Head of caudate nucleus (tissue), 42 donors: ENCODE results near the gene SELENOO.
A peak's percentile ranks its signal among the peaks of the same experiment; 100 is the strongest.

ENCODE experiments used
- DNase-seq, 42 donors: peaks; one replicate each; pipeline versions ENCODE4 v3.0.0 to v3.0.0-alpha.2; 2020 to 2021; ENCODE audit warnings: mixed read lengths in 7 of 42
- intact Hi-C: fragments of 100-400 bp; cut with DNase I; formaldehyde crosslinking; loops from one replicate; pipeline ENCODE4 v1.15.0; 2022

The SELENOO gene

DNA sequence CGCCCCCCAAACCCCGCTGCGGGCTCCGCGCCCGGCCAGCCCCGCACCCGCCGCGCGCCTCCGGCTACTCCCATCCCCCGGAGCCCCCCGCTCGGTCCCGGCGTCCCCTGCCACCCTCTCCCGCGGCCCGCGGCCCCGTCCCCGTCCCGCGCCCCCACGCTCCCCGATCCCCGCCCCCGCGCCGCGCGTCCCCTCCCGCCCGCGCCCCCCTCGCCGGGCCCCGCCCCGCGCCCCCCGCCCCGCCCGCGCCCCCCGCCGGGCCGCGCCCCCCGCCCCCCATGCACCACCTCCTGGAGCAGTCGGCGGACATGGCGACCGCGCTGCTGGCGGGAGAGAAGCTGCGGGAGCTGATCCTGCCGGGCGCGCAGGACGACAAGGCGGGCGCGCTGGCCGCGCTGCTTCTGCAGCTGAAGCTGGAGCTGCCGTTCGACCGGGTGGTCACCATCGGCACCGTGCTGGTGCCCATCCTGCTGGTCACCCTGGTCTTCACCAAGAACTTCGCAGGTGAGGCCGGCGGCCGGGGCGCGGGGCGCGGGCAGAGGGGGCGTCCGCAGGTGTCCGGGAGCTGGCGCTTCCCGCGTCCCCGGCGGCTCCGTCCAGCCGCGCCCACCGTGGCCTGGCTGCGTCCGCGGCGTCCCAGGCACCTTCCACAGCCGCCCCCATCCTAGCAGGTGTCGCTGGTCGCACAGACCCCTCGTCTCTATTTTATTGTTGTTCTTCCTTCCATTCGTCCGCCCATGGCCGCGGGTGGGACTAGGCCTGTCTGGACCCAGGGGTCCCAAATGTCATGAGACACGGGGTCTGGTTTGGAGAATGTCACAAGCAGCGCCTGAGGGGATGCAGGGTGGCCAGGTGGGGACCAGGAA is 30.1 kb upstream of the SELENOO start, which contains the start of gene PANX2:
Gene PANX2 (plus strand): TSS at position 279 of the 866 bp plus-strand sequence. CDS start 0 bp downstream, at position 279.
- peak in 1 of 42 donors; percentile 6 for DNase-seq
- intact Hi-C loops: no loop called here

- intact Hi-C loops: no loop called here
Observed at GRCh38 chr22:50171319-50171964, 29.4 kb upstream of the SELENOO start.

DNA sequence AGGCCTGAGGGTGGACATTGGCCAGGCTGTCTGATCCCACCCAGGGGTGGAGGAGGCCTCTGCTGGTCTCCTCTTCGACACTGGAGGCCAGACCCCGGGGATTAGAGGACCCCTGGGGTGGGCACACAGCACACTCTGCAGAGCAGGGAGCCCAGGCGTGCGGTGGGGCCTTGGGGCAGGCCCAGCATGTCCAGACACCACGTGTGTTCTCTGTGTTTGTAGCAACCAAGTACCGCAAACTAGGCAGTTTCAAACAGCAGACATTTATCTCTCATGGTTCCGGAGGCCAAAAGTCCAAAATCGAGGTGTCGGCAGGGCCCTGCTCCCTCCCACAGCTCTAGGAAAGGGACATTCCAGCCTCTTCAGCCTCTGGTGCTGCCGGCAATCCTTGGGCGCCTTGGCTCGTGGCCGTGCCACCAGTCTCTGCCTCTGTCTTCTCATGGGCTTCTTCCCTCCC is 28.8 kb upstream of the SELENOO start:
- no peak for DNase-seq
- intact Hi-C loops: no loop called here

More at GRCh38 chr22:50171319-50171964, 29.4 kb upstream of the SELENOO start:
- peak in 1 of 42 donors; percentile 5 for DNase-seq

- intact Hi-C loops: no loop called here
- no peak for DNase-seq
Observed at GRCh38 chr22:50173311-50173982, 27.4 kb upstream of the SELENOO start.

- intact Hi-C loops: no loop called here
- DNase-seq: no peak
Observed at GRCh38 chr22:50173983-50174355, 26.8 kb upstream of the SELENOO start.

GRCh38 chr22:50174382-50175190 is 26.2 kb upstream of the SELENOO start:
- DNase-seq: peak in 1 of 42 donors; percentile 5
- intact Hi-C loops: no loop called here

- DNase-seq: no peak
- intact Hi-C loops: no loop called here
Observed at GRCh38 chr22:50175191-50175461, 25.7 kb upstream of the SELENOO start.

GRCh38 chr22:50175921-50176849 is 24.6 kb upstream of the SELENOO start:
- DNase-seq: no peak
- intact Hi-C loops: no loop called here

GRCh38 chr22:50176850-50177536 is 23.8 kb upstream of the SELENOO start:
- intact Hi-C loops: no loop called here
- peak in 1 of 42 donors; percentile 4 for DNase-seq

GRCh38 chr22:50177537-50178470 is 23.0 kb upstream of the SELENOO start:
- intact Hi-C loops: no loop called here
- DNase-seq: no peak

GRCh38 chr22:50178471-50178864 is 22.3 kb upstream of the SELENOO start:
- DNase-seq: peak in 2 of 42 donors; percentile 3 to 4
- intact Hi-C loops: no loop called here

DNA sequence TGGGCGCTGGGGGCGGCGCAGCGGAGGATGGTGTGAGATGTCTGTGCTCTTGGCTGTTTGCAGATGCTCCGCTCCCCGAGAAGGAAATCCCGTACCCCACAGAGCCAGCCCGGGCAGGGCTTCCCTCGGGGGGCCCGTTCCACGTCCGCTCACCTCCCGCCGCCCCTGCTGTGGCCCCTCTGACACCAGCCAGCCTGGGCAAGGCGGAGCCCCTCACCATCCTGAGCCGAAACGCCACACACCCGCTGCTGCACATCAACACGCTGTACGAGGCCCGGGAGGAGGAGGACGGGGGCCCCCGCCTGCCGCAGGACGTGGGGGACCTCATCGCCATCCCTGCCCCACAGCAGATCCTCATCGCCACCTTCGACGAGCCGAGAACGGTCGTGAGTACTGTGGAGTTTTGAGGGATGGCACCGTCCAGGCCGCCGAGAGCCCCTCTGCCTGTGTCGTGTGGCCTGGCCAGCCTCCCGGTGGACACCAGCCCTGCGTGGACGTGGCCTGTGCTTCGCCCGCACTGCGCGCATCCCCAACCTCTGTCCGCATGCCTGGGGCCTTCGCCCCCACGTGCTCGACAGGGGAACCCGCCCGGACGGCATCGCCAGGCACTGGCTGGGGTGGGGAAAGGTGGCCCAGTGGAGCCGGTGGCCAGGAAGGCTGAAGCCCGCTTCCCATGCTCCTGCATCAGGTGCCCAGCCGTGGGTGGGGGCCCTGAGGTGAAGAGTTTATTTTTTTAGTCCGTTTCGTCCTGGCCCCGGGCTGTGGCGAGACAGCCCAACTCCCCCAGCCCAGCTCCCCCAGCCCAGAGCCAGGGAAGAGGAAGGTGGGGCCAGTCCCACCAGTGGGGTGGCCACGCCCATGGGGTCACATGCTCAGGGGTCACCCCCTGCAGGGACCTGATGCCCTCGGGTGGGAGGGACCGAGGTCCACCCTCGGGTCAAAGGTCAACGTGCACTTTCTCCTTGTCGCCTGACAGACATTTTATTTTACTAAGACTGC is 21.6 kb upstream of the SELENOO start:
- peak in 3 of 42 donors; percentile 3 to 39 (median 5) for DNase-seq
- intact Hi-C loops: no loop called here

DNA sequence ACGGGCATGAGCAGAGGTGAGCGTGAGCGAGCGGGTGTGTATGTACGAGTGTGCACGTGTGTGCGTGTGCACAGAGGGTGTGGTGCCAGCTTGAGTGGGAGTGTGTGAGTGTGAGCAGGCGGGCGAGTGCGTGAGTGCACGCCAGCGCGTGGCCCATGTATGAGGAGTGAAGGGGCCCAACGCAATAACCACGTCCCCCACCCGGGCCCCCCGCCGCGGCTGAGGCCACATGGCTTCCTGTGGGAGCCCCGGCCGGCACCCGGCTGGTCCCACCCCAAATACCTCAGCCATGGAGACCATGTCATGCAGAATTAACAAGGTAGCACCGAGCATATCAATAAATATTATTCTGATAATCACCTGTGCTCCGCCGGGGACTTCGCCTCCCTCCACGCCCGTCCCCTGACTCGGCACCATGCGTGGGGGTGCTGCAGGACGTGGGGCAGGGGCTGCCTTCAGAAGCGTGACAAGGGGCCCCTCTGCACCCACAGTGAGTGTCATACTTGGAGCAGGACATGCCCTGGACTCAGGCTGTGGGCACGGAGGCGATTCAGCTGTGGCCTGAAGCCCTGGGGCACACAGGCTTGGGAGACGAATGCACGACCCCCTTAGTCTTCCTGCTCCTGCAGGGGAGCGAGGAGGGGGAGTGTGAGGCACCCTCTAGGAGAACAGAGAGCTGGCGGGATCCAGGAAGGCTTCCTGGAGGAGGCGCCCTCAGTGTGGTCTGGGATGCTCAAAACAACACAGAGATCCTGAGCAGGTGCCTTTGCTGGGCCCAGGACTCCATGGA is 20.7 kb upstream of the SELENOO start:
- peak in 2 of 42 donors; percentile 2 to 5 for DNase-seq
- intact Hi-C loops: no loop called here
